Measurements from ENCODE around the gene CPNE4. TPM values are rescaled to one million over a fixed set of nuclear protein-coding genes. Genes with fewer than 3 reads are reported as not detected.
"Not testable (repeated sequence)": the region's sequence is repeated elsewhere in the genome, so short reads cannot be mapped to it uniquely, and the experiment has no call there.

CPNE4 gene
- polyA plus RNA-seq, 4 donors, result 0.66 to 4.8 TPM; not detected in 2

GRCh38 chr3:131899021-131899420 is 135.8 kb downstream of the CPNE4 start:
- FAIRE-seq (no peak), DNase-seq (no peak)
- no peak overlapping the region for H3K27ac ChIP-seq (ENCODE audit: low read depth in 1 of 3, low read length in 2 of 3)
- H3K27me3 ChIP-seq (ENCODE audit: control insufficient read depth in 3 of 3, insufficient read depth in 3 of 3, low read length in 3 of 3), result no peaks in the 10 kb centered on the region
- H3K4me1 ChIP-seq (ENCODE audit: control insufficient read depth in 3 of 3, insufficient read depth in 2 of 3, low read depth in 1 of 3, low read length in 2 of 3), result no peaks in the 10 kb centered on the region
- no peak overlapping the region for H3K4me3 ChIP-seq (ENCODE audit: low read depth in 1 of 3, low read length in 3 of 3)
- H3K9me3 ChIP-seq (ENCODE audit: control insufficient read depth in 2 of 2, insufficient read depth in 1 of 2, low read depth in 1 of 2, low read length in 1 of 2), result no peaks in the 10 kb centered on the region
- WGBS, 3 donors, result 31 to 46% (median 32%) methylated on average over 5 of the region's 5 CpGs
- no peaks in the 10 kb centered on the region for H3K36me3 ChIP-seq (ENCODE audit: control insufficient read depth in 3 of 3, insufficient read depth in 2 of 3, low read depth in 1 of 3, low read length in 3 of 3)

DNA sequence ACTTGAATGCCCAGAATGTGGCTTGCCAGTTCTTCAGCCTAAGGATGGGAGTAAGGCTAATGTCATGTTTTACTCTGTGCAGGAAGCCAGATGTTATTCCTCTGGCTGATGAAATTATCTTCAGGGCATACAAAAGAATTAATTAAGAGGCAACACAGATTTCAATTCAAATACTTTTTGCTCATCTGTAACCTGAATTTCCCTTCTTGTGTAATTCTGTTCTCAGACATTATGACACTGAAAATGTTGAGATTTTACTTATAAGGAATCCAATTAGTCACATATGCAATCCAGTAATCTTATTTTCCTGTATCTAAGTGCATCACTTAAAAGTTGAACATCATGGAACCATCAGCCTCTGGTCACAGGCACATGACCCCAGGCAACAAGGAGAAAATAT is 136.5 kb downstream of the CPNE4 start:
- DNase-seq (no peak), FAIRE-seq (no peak)
- Histone ChIP-seq H3K4me3 (ENCODE audit: low read depth in 1 of 3, low read length in 3 of 3) (no peak overlapping the region), H3K36me3 (ENCODE audit: control insufficient read depth in 3 of 3, insufficient read depth in 2 of 3, low read depth in 1 of 3, low read length in 3 of 3) (no peaks in the 10 kb centered on the region), H3K9me3 (ENCODE audit: control insufficient read depth in 2 of 2, insufficient read depth in 1 of 2, low read depth in 1 of 2, low read length in 1 of 2) (no peaks in the 10 kb centered on the region), H3K27ac (ENCODE audit: low read depth in 1 of 3, low read length in 2 of 3) (no peak overlapping the region), H3K27me3 (ENCODE audit: control insufficient read depth in 3 of 3, insufficient read depth in 3 of 3, low read length in 3 of 3) (no peaks in the 10 kb centered on the region), H3K4me1 (ENCODE audit: control insufficient read depth in 3 of 3, insufficient read depth in 2 of 3, low read depth in 1 of 3, low read length in 2 of 3) (no peaks in the 10 kb centered on the region)

DNA sequence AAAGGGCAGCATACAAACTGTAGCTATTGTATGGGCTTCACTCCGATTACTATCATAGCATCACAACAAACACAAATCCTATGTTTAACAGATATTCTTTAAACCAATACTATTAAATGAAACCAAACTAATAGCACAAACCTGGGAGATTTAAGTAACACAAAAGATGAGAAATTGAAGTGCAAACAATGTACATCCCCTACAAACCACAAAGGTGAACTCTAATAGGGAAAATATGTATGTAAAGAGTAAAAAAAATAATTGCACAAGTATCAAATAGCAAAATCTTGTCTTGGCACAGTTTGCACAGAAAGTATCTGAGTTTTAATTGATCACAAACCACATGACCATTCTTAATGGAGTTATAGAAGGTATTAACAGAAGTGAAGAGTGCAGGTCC is 138.5 kb downstream of the CPNE4 start:
- no peak overlapping the region for H3K4me3 ChIP-seq (ENCODE audit: low read depth in 1 of 3, low read length in 3 of 3)
- no peak overlapping the region for H3K27ac ChIP-seq (ENCODE audit: low read depth in 1 of 3, low read length in 2 of 3)
- H3K27me3 ChIP-seq (ENCODE audit: control insufficient read depth in 3 of 3, insufficient read depth in 3 of 3, low read length in 3 of 3), result no peaks in the 10 kb centered on the region
- H3K36me3 ChIP-seq (ENCODE audit: control insufficient read depth in 3 of 3, insufficient read depth in 2 of 3, low read depth in 1 of 3, low read length in 3 of 3), result no peaks in the 10 kb centered on the region
- H3K9me3 ChIP-seq (ENCODE audit: control insufficient read depth in 2 of 2, insufficient read depth in 1 of 2, low read depth in 1 of 2, low read length in 1 of 2), result no peaks in the 10 kb centered on the region
- DNase-seq (no peak), FAIRE-seq (no peak)
- no peaks in the 10 kb centered on the region for H3K4me1 ChIP-seq (ENCODE audit: control insufficient read depth in 3 of 3, insufficient read depth in 2 of 3, low read depth in 1 of 3, low read length in 2 of 3)
- 90 to 94% (median 94%) methylated on average over 1 of the region's 1 CpG for WGBS, 3 donors

GRCh38 chr3:131895766-131896165 is 139.0 kb downstream of the CPNE4 start:
- no peak for DNase-seq
- H3K36me3 ChIP-seq (ENCODE audit: control insufficient read depth in 3 of 3, insufficient read depth in 2 of 3, low read depth in 1 of 3, low read length in 3 of 3), result no peaks in the 10 kb centered on the region
- H3K4me1 ChIP-seq (ENCODE audit: control insufficient read depth in 3 of 3, insufficient read depth in 2 of 3, low read depth in 1 of 3, low read length in 2 of 3), result no peaks in the 10 kb centered on the region
- no peak overlapping the region for H3K27ac ChIP-seq (ENCODE audit: low read depth in 1 of 3, low read length in 2 of 3)
- no peaks in the 10 kb centered on the region for H3K9me3 ChIP-seq (ENCODE audit: control insufficient read depth in 2 of 2, insufficient read depth in 1 of 2, low read depth in 1 of 2, low read length in 1 of 2)
- no peaks in the 10 kb centered on the region for H3K27me3 ChIP-seq (ENCODE audit: control insufficient read depth in 3 of 3, insufficient read depth in 3 of 3, low read length in 3 of 3)
- no peak for FAIRE-seq
- WGBS, 3 donors, result 39 to 69% (median 60%) methylated on average over 3 of the region's 3 CpGs
- H3K4me3 ChIP-seq (ENCODE audit: low read depth in 1 of 3, low read length in 3 of 3), result no peak overlapping the region

- Histone ChIP-seq H3K4me3 (ENCODE audit: low read depth in 1 of 3, low read length in 3 of 3) (no peak overlapping the region), H3K36me3 (ENCODE audit: control insufficient read depth in 3 of 3, insufficient read depth in 2 of 3, low read depth in 1 of 3, low read length in 3 of 3) (no peaks in the 10 kb centered on the region), H3K9me3 (ENCODE audit: control insufficient read depth in 2 of 2, insufficient read depth in 1 of 2, low read depth in 1 of 2, low read length in 1 of 2) (no peaks in the 10 kb centered on the region), H3K27me3 (ENCODE audit: control insufficient read depth in 3 of 3, insufficient read depth in 3 of 3, low read length in 3 of 3) (no peaks in the 10 kb centered on the region), H3K4me1 (ENCODE audit: control insufficient read depth in 3 of 3, insufficient read depth in 2 of 3, low read depth in 1 of 3, low read length in 2 of 3) (no peaks in the 10 kb centered on the region), H3K27ac (ENCODE audit: low read depth in 1 of 3, low read length in 2 of 3) (no peak overlapping the region)
- DNase-seq (no peak), FAIRE-seq (no peak)
Observed at GRCh38 chr3:131892331-131892730, 142.5 kb downstream of the CPNE4 start.

- not testable (repeated sequence) for FAIRE-seq; H3K4me1 ChIP-seq (ENCODE audit: control insufficient read depth in 3 of 3, insufficient read depth in 2 of 3, low read depth in 1 of 3, low read length in 2 of 3); H3K27ac ChIP-seq (ENCODE audit: low read depth in 1 of 3, low read length in 2 of 3); H3K36me3 ChIP-seq (ENCODE audit: control insufficient read depth in 3 of 3, insufficient read depth in 2 of 3, low read depth in 1 of 3, low read length in 3 of 3); H3K27me3 ChIP-seq (ENCODE audit: control insufficient read depth in 3 of 3, insufficient read depth in 3 of 3, low read length in 3 of 3); H3K4me3 ChIP-seq (ENCODE audit: low read depth in 1 of 3, low read length in 3 of 3); H3K9me3 ChIP-seq (ENCODE audit: control insufficient read depth in 2 of 2, insufficient read depth in 1 of 2, low read depth in 1 of 2, low read length in 1 of 2); DNase-seq
- WGBS, 3 donors, result 57 to 79% (median 76%) methylated on average over 3 to 4 of the region's 4 CpGs
Observed at GRCh38 chr3:131885871-131886270, 148.9 kb downstream of the CPNE4 start.

DNA sequence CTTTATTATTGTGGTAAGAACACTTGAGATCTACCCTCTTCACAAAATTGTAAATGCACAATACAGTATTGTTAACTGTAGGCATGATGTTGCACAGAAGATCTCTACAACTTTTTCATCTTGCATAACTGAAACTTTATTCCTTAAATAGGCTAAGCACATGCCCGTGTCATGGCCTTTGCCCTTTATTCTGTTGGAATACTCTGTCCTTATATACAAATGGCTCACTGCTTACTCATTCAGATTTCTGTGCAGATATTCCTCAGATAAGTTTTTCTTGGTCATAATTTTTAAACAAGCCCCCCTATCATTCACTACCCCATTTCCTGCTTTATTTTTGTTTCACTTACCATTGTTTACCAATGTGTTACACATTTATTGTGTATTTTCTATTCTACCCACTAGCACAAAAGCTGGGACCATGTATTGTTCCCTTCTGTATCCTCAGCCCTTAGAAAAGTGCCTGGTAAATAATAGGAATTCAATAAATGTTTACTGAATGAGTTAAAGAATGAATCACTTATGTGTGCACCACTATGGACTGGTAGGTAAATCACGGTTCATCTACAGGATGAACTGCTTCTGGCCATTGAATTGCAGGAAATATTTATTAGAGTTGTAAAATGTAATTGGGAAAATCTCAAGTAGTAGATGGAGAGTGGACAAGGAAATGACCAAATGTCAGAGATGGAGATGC is 151.0 kb downstream of the CPNE4 start:
- FAIRE-seq (no peak), DNase-seq (no peak)
- Histone ChIP-seq H3K27ac (ENCODE audit: low read depth in 1 of 3, low read length in 2 of 3) (no peak overlapping the region), H3K4me3 (ENCODE audit: low read depth in 1 of 3, low read length in 3 of 3) (no peak overlapping the region), H3K27me3 (ENCODE audit: control insufficient read depth in 3 of 3, insufficient read depth in 3 of 3, low read length in 3 of 3) (no peaks in the 10 kb centered on the region), H3K9me3 (ENCODE audit: control insufficient read depth in 2 of 2, insufficient read depth in 1 of 2, low read depth in 1 of 2, low read length in 1 of 2) (no peaks in the 10 kb centered on the region), H3K4me1 (ENCODE audit: control insufficient read depth in 3 of 3, insufficient read depth in 2 of 3, low read depth in 1 of 3, low read length in 2 of 3) (no peaks in the 10 kb centered on the region), H3K36me3 (ENCODE audit: control insufficient read depth in 3 of 3, insufficient read depth in 2 of 3, low read depth in 1 of 3, low read length in 3 of 3) (no peaks in the 10 kb centered on the region)
- 27 to 55% (median 29%) methylated on average over 2 of the region's 2 CpGs for WGBS, 3 donors

DNA sequence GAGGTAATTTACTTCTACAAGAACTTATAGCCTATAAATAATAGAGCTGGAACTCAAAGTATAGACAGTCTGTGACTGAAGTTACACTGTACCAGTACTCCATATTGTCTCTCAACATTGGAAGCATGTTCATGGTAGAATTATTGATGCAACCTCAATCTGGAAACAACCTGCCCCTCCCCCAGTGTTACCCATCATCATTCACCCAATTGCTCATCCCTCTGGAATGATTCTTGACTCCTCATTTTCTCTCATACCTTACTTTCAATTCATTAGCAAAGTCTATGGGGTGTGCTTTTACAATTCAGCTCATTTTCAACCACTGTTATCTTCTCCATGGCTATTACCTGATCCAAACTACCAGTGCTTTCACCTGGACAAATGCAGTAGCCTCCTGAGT is 151.7 kb downstream of the CPNE4 start:
- no peaks in the 10 kb centered on the region for H3K27me3 ChIP-seq (ENCODE audit: control insufficient read depth in 3 of 3, insufficient read depth in 3 of 3, low read length in 3 of 3)
- no peaks in the 10 kb centered on the region for H3K9me3 ChIP-seq (ENCODE audit: control insufficient read depth in 2 of 2, insufficient read depth in 1 of 2, low read depth in 1 of 2, low read length in 1 of 2)
- H3K4me1 ChIP-seq (ENCODE audit: control insufficient read depth in 3 of 3, insufficient read depth in 2 of 3, low read depth in 1 of 3, low read length in 2 of 3), result no peaks in the 10 kb centered on the region
- no peaks in the 10 kb centered on the region for H3K36me3 ChIP-seq (ENCODE audit: control insufficient read depth in 3 of 3, insufficient read depth in 2 of 3, low read depth in 1 of 3, low read length in 3 of 3)
- no peak overlapping the region for H3K27ac ChIP-seq (ENCODE audit: low read depth in 1 of 3, low read length in 2 of 3)
- FAIRE-seq, result no peak
- H3K4me3 ChIP-seq (ENCODE audit: low read depth in 1 of 3, low read length in 3 of 3), result no peak overlapping the region
- no peak for DNase-seq

DNA sequence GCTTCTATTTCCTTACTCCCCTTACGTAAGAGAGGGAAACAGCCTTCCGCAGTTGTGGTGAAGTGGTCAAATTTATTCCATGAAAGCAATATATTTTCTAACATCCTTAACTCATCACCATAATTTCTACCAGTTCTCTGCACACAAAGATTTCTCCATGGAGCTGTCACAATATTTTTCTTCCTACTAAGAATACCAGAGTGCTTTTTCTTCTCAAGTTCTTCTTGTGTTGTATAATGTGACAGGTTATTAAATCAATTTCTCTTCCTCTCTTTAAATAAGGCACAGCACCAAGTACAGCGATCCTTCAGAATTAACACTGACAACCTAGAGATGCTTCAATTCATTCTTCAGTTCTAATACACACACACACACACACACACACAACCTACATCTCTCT is 153.0 kb downstream of the CPNE4 start:
- DNase-seq, result no peak
- Histone ChIP-seq H3K27ac (ENCODE audit: low read depth in 1 of 3, low read length in 2 of 3) (no peak overlapping the region), H3K27me3 (ENCODE audit: control insufficient read depth in 3 of 3, insufficient read depth in 3 of 3, low read length in 3 of 3) (no peaks in the 10 kb centered on the region), H3K36me3 (ENCODE audit: control insufficient read depth in 3 of 3, insufficient read depth in 2 of 3, low read depth in 1 of 3, low read length in 3 of 3) (no peaks in the 10 kb centered on the region), H3K9me3 (ENCODE audit: control insufficient read depth in 2 of 2, insufficient read depth in 1 of 2, low read depth in 1 of 2, low read length in 1 of 2) (no peaks in the 10 kb centered on the region), H3K4me3 (ENCODE audit: low read depth in 1 of 3, low read length in 3 of 3) (no peak overlapping the region), H3K4me1 (ENCODE audit: control insufficient read depth in 3 of 3, insufficient read depth in 2 of 3, low read depth in 1 of 3, low read length in 2 of 3) (no peaks in the 10 kb centered on the region)
- no peak for FAIRE-seq
- 78 to 89% (median 79%) methylated on average over 3 of the region's 3 CpGs for WGBS, 3 donors

All from small intestine (tissue), 7 donors.